Prostate gland (tissue), 2 donors: ENCODE measurements around the gene AKNAD1. TPM values are rescaled to one million over a fixed set of nuclear protein-coding genes. Genes with fewer than 3 reads are reported as not detected.

Experiments used
- DNase-seq: peaks from one replicate; pipeline ENCODE4 v3.0.0-alpha.2; 2019; ENCODE audit warnings: low spot score
- H3K27ac ChIP-seq, 2 donors: fragments of 200-600 bp; sonication (generic); 2 replicates each; pipeline ENCODE4 v1.5.1; 2017 to 2019
- H3K27me3 ChIP-seq: fragments of 200-600 bp; sonication (generic); replicated peaks from 2 replicates; pipeline ENCODE4 v1.5.1; 2019; ENCODE audit not compliant: insufficient read depth
- H3K36me3 ChIP-seq, 2 donors: fragments of 200-600 bp; sonication (generic); 1 replicate in 1 of 2; 2 replicates in 1 of 2; pipeline versions ENCODE4 v1.5.1 to v1.8.1; 2017 to 2019
- H3K4me1 ChIP-seq: fragments of 200-600 bp; sonication (generic); replicated peaks from 2 replicates; pipeline ENCODE4 v1.5.1; 2019
- H3K4me3 ChIP-seq, 2 donors: fragments of 200-600 bp; sonication (generic); 2 replicates each; pipeline ENCODE4 v1.5.1; 2017 to 2019
- H3K9me3 ChIP-seq: fragments of 200-600 bp; sonication (generic); 2 replicates; pipeline ENCODE4 v1.5.1; 2017
- POLR2A ChIP-seq: fragments of 450-650 bp; IDR thresholded peaks from one replicate; pipeline ENCODE4 v1.6.1; 2016; ENCODE audit warnings: antibody characterized with exemption, mild to moderate bottlenecking
- POLR2AphosphoS5 ChIP-seq: sonication (generic); formaldehyde crosslinking; IDR thresholded peaks from one replicate; pipeline ENCODE4 v1.6.1; 2017; ENCODE audit warnings: antibody characterized with exemption
- WGBS: methylation state at CpG from one replicate; pipeline ENCODE4 v1.1.5; 2018; 5-methylcytosine and 5-hydroxymethylcytosine counted together
- intact Hi-C: fragments of 100-400 bp; cut with DNase I; formaldehyde crosslinking; loops from one replicate; pipeline ENCODE4 v1.14.2; 2022
- total RNA-seq, 2 donors: library from RNA; depleted of rRNA; stranded (reverse); fragments of >200 nt; gene quantifications; one replicate each; pipeline ENCODE4 v1.1.0, GENCODE V29; 2016
- TF ChIP-seq, protein P1 (sequence below), 4 experiments: fragments of 200-600 bp in 2 of 4; fragments of 450-650 bp in 2 of 4; sonication (generic) in 2 of 4; IDR thresholded peaks; 1 replicate in 3 of 4; 2 replicates in 1 of 4; pipeline ENCODE4 v1.5.1; 2016 to 2019; ENCODE audit warnings: antibody characterized with exemption in 4 of 4, mild to moderate bottlenecking in 2 of 4, moderate library complexity in 2 of 4

Gene AKNAD1
- total RNA-seq, 2 donors from 2014 or later, result 1.4 TPM; not detected in 1

DNA sequence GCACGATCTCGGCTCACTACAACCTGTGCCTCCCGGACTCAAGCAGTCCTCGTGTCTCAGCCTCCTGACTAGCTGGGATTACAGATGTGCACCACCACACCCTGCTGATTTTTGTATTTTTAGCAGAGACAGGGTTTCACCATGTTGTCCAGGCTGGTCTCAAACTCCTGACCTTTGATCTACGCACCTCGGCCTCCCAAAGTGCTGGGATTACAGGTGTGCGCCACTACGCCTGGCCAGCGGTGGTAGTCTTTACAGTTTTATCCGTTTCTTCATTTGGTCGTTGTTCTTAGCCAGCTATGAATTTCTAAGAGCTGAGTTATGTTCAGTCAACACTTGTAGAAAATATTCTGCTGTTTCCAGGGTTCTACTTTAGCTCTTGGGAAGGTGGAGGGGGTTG, 53.3 kb downstream of the AKNAD1 start:
- Histone ChIP-seq H3K4me3 (no peak overlapping the region), H3K9me3 (no peaks in the 10 kb centered on the region), H3K4me1 (no peaks in the 10 kb centered on the region), H3K27ac (no peak overlapping the region), H3K27me3 (no peaks in the 10 kb centered on the region), H3K36me3 (no peaks in the 10 kb centered on the region)
- DNase-seq, result no peak
- 96% methylated on average over 11 of the region's 11 CpGs for WGBS
- no peak for TF ChIP-seq POLR2AphosphoS5
- TF ChIP-seq, protein P1, sequence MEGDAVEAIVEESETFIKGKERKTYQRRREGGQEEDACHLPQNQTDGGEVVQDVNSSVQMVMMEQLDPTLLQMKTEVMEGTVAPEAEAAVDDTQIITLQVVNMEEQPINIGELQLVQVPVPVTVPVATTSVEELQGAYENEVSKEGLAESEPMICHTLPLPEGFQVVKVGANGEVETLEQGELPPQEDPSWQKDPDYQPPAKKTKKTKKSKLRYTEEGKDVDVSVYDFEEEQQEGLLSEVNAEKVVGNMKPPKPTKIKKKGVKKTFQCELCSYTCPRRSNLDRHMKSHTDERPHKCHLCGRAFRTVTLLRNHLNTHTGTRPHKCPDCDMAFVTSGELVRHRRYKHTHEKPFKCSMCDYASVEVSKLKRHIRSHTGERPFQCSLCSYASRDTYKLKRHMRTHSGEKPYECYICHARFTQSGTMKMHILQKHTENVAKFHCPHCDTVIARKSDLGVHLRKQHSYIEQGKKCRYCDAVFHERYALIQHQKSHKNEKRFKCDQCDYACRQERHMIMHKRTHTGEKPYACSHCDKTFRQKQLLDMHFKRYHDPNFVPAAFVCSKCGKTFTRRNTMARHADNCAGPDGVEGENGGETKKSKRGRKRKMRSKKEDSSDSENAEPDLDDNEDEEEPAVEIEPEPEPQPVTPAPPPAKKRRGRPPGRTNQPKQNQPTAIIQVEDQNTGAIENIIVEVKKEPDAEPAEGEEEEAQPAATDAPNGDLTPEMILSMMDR (IDR thresholded peaks at IDR 0.05), result no peak
- TF ChIP-seq POLR2A, result no peak
- intact Hi-C loops, result no loop called here

DNA sequence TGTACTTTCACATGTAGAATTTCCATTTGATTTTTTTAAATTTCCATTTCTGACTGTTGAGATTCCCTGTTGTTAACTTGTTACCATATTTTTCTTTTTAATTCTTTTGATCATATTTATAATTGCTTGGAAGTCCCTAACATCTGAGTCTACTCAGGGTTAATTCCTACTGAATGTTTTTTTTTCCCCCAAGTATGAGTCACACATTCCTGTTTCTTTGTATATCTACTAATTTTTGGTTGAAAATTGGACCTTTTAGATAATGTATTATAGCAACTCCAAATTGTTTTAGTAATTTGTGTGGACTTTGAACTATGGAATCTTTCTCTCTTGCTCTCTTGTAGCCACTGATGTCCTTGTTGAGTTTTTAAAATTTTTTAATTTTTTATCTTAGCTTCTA, 55.8 kb downstream of the AKNAD1 start:
- Histone ChIP-seq H3K4me3 (no peak overlapping the region), H3K9me3 (no peaks in the 10 kb centered on the region), H3K27me3 (no peaks in the 10 kb centered on the region), H3K4me1 (no peaks in the 10 kb centered on the region), H3K36me3 (no peaks in the 10 kb centered on the region), H3K27ac (no peak overlapping the region)
- intact Hi-C loops, result no loop called here
- TF ChIP-seq, protein P1 (IDR thresholded peaks at IDR 0.05), result no peak
- TF ChIP-seq POLR2AphosphoS5, result no peak
- TF ChIP-seq POLR2A, result no peak
- no peak for DNase-seq

DNA sequence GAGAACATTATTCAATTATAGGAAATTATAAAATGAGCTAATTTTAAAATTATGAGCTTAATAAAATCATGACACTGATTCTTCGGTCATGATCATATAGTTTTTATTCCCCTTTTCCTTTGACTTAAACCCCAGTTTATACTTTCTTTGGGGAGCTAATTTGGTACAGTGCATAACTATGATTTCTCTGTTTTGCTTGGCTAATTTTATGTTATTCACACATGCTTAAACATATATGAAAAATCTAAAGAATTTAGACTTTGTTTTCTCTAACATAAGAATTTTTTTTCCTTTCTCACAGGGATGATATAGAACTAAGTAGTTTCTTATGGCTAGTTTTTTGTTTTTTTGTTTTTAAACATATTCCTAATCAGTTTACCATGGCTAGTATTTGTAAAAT, 57.9 kb downstream of the AKNAD1 start:
- H3K4me1 ChIP-seq, result no peaks in the 10 kb centered on the region
- DNase-seq, result no peak
- no peak overlapping the region for H3K4me3 ChIP-seq
- no peaks in the 10 kb centered on the region for H3K27me3 ChIP-seq
- no peak for TF ChIP-seq POLR2AphosphoS5
- TF ChIP-seq, protein P1 (IDR thresholded peaks at IDR 0.05), result no peak
- TF ChIP-seq POLR2A, result no peak
- intact Hi-C loops, result no loop called here
- WGBS, result 68% methylated on average over 1 of the region's 1 CpG
- H3K36me3 ChIP-seq, result no peaks in the 10 kb centered on the region
- no peaks in the 10 kb centered on the region for H3K9me3 ChIP-seq
- H3K27ac ChIP-seq, result no peak overlapping the region

DNA sequence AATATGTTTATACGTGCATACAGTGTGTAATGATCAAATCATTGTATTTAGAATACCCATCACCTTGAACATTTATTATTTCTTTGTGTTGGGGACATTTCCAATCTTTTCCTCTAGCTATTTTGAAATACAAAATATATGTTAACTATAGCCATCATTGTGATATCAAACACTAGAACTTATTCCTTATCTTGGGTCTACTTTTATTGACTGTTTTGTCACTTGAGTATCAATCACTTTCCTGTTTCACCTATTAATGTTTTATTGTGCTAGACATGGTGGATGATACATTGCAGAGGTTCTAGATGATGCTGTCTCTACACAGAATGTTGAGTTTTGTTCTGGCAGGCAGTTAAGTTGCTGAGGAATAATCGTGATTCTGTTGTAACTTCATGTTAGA, 64.5 kb downstream of the AKNAD1 start:
- WGBS, result 94% methylated on average over 2 of the region's 2 CpGs
- Histone ChIP-seq H3K9me3 (no peaks in the 10 kb centered on the region), H3K27ac (no peak overlapping the region), H3K4me1 (no peaks in the 10 kb centered on the region), H3K36me3 (no peaks in the 10 kb centered on the region), H3K27me3 (no peaks in the 10 kb centered on the region), H3K4me3 (no peak overlapping the region)
- no peak for DNase-seq
- intact Hi-C loops, result no loop called here
- TF ChIP-seq POLR2A (no peak), POLR2AphosphoS5 (no peak)
- TF ChIP-seq, protein P1 (IDR thresholded peaks at IDR 0.05), result no peak

DNA sequence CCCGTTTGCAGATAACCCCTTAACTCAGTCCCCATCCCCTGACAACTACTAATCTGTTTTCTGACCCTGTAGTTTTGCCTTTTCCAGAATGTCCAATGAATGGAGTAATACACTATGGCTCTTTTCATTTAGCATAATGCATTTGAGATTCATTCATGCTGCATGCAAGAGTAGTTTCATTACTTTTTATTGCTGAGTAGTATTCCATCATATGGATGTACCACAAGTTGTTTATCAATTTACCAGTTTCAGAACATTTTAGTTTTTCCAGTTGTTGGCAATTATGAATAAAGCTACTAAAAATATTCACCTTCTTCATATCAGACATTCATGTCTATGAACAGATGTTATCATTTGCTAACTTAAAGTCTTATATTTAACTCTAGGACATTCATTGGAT, 65.1 kb downstream of the AKNAD1 start:
- intact Hi-C loops, result no loop called here
- Histone ChIP-seq H3K4me3 (no peak overlapping the region), H3K36me3 (no peaks in the 10 kb centered on the region), H3K4me1 (no peaks in the 10 kb centered on the region), H3K9me3 (no peaks in the 10 kb centered on the region), H3K27ac (no peak overlapping the region), H3K27me3 (no peaks in the 10 kb centered on the region)
- no peak for DNase-seq
- WGBS, result 94% methylated on average over 1 of the region's 1 CpG
- TF ChIP-seq POLR2A (no peak), POLR2AphosphoS5 (no peak)
- TF ChIP-seq, protein P1 (IDR thresholded peaks at IDR 0.05), result no peak
